PC-9 (cell line): ENCODE data around the gene PLEKHA7. TPM values are rescaled to one million over a fixed set of nuclear protein-coding genes. Genes with fewer than 3 reads are reported as not detected.

Source experiments
- BruUV-seq: library from RNA; stranded (reverse); fragments of 400-500 nt; replicated peaks from 2 replicates; lab custom pipeline; 2021; lab: Mats Ljungman, UMichigan
- CTCF ChIA-PET: fragments of 300-600 bp; sonication (Branson Sonifier 250); formaldehyde crosslinking; loops from one replicate; lab custom pipeline; 2022; ENCODE audit warnings: antibody characterized with exemption; lab: Charles Lee
- POLR2A ChIA-PET: fragments of 300-600 bp; sonication (Branson Sonifier 250); formaldehyde crosslinking; loops from one replicate; lab custom pipeline; 2022; ENCODE audit warnings: antibody characterized with exemption; ENCODE audit not compliant: unreplicated experiment; lab: Charles Lee
- DNase-seq, 2 experiments: peaks; one replicate each; pipeline versions ENCODE4 v3.0.0 to v3.0.0-alpha.2; 2015 to 2022; ENCODE audit warnings: mixed read lengths in 1 of 2
- H2AFZ ChIP-seq: fragments of 200-600 bp; sonication (generic); 2 replicates; pipeline ENCODE4 v1.8.1; 2017; ENCODE audit warnings: antibody characterized with exemption
- H3F3A ChIP-seq: fragments of 200-600 bp; sonication (generic); 2 replicates; pipeline ENCODE4 v1.8.1; 2017; ENCODE audit warnings: antibody characterized with exemption, mild to moderate bottlenecking, low read depth; ENCODE audit not compliant: insufficient read depth
- H3K27ac ChIP-seq: fragments of 200-600 bp; sonication (generic); 2 replicates; pipeline ENCODE4 v1.6.1; 2016; ENCODE audit warnings: mixed run types
- H3K27me3 ChIP-seq: fragments of 200-600 bp; sonication (generic); 2 replicates; pipeline ENCODE4 v1.6.1; 2016; ENCODE audit warnings: low read depth, mixed run types; ENCODE audit not compliant: insufficient read depth
- H3K36me3 ChIP-seq: fragments of 200-600 bp; sonication (generic); 2 replicates; pipeline ENCODE4 v1.6.1; 2016; ENCODE audit warnings: low read depth, mixed run types
- H3K4me1 ChIP-seq: fragments of 200-600 bp; sonication (generic); replicated peaks from 2 replicates; pipeline ENCODE4 v1.6.1; 2016; ENCODE audit warnings: mixed run types; ENCODE audit not compliant: insufficient read depth
- H3K4me2 ChIP-seq: fragments of 200-600 bp; sonication (generic); 2 replicates; pipeline ENCODE4 v1.6.1; 2017; ENCODE audit warnings: mixed run types
- H3K4me3 ChIP-seq: fragments of 200-600 bp; sonication (generic); 2 replicates; pipeline ENCODE4 v1.6.1; 2016; ENCODE audit warnings: mixed run types
- H3K79me2 ChIP-seq: fragments of 200-600 bp; sonication (generic); 2 replicates; pipeline ENCODE4 v1.6.1; 2017; ENCODE audit warnings: low read depth, mixed run types
- H3K9me2 ChIP-seq: fragments of 200-600 bp; sonication (generic); 2 replicates; pipeline ENCODE4 v1.8.1; 2017; ENCODE audit warnings: mild to moderate bottlenecking; ENCODE audit not compliant: insufficient read depth
- H3K9me3 ChIP-seq: fragments of 200-600 bp; sonication (generic); 2 replicates; pipeline ENCODE4 v1.8.1; 2016; ENCODE audit warnings: low read depth; ENCODE audit not compliant: insufficient read depth
- H4K20me1 ChIP-seq: fragments of 200-600 bp; sonication (generic); 2 replicates; pipeline ENCODE4 v1.8.1; 2017; ENCODE audit not compliant: insufficient read depth
- EZH2 ChIP-seq: fragments of 200-600 bp; sonication (generic); IDR thresholded peaks from 2 replicates; pipeline ENCODE4 v1.8.0; 2017; ENCODE audit warnings: antibody characterized with exemption, low read depth
- intact Hi-C: fragments of 100-400 bp; cut with micrococcal nuclease; formaldehyde crosslinking; loops from one replicate; pipeline ENCODE4 v1.10.0; 2022; ENCODE audit not compliant: unreplicated experiment
- total RNA-seq: library from RNA; stranded (reverse); gene quantifications from 2 replicates; pipeline ENCODE4 v1.2.3, GENCODE V29; 2021
- TF ChIP-seq, protein P1 (sequence below): fragments of 200-600 bp; sonication (generic); conservative IDR thresholded peaks from 2 replicates; pipeline ENCODE4 v1.6.1; 2017; ENCODE audit warnings: mixed run types, antibody characterized with exemption, mild to moderate bottlenecking, moderate library complexity

PLEKHA7 gene
- total RNA-seq, 1 experiment from 2014 or later: 26.9 TPM

DNA sequence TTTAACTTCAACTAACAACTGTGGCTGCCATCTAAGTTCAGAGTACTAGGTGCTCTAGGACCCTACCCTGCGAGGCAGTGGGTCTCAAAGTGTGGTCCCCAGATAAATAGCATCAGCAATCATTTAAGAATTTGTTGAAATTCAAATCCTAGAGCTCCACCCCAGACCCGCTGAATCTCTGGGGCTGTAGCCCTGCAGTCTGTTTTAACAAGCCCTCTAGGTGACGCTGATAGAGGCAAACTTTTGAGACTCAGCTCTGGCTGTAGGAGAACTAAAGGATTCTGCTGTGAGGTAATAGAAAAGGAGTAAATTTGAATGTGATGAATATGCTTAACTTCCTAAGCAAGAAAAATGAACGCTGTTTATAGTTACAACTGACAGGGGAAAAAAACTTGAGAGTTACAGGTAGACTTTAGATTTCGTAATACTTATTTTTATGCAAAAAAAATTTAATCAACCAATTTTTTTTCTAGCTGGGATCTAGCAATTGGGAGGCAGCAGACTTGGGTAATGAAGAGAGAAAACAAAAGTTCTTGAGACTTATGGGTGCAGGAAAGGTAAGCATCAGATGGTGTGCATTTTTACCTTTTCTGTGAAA, 270.0 kb downstream of the PLEKHA7 start:
- ChIA-PET POLR2A (no interaction called here), CTCF (no interaction called here)
- BruUV-seq: no TSS peak

DNA sequence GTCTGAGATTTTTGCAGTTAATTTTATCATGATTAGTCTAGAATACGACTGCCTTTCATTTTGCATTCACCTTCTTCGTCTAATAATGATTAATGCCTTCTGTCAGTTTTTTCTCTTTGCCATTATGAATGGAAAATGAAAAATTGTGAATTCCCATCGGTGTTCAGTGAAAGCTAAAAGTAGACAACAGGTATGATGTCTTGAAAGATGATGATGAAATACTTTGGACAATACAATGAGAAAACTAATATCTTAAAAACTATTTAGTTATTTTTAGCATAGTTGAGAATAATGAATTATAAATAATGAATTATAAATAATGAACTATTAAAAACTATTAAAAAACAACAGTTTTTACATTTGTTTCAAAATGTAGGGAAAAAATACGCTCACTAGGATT, 270.7 kb downstream of the PLEKHA7 start:
- Histone ChIP-seq H2AFZ (no peak overlapping the region), H3K9me2 (no peaks in the 10 kb centered on the region), H3K4me2 (no peak overlapping the region), H3K27me3 (no peaks in the 10 kb centered on the region), H3K9me3 (no peaks in the 10 kb centered on the region), H3K4me3 (no peak overlapping the region), H3F3A (no peaks in the 10 kb centered on the region), H3K36me3 (peaks cover 11% of the 10 kb centered on the region; the same call in 1 of the 2 replicates), H4K20me1 (peaks cover 15% of the 10 kb centered on the region; the same call in 1 of the 2 replicates), H3K4me1 (0 out of 2 replicates have a peak, but pooled peaks cover 8% of the 10 kb centered on the region), H3K79me2 (peaks cover 69% of the 10 kb centered on the region), H3K27ac (no peak overlapping the region)
- no peak for TF ChIP-seq EZH2
- TF ChIP-seq, protein P1, sequence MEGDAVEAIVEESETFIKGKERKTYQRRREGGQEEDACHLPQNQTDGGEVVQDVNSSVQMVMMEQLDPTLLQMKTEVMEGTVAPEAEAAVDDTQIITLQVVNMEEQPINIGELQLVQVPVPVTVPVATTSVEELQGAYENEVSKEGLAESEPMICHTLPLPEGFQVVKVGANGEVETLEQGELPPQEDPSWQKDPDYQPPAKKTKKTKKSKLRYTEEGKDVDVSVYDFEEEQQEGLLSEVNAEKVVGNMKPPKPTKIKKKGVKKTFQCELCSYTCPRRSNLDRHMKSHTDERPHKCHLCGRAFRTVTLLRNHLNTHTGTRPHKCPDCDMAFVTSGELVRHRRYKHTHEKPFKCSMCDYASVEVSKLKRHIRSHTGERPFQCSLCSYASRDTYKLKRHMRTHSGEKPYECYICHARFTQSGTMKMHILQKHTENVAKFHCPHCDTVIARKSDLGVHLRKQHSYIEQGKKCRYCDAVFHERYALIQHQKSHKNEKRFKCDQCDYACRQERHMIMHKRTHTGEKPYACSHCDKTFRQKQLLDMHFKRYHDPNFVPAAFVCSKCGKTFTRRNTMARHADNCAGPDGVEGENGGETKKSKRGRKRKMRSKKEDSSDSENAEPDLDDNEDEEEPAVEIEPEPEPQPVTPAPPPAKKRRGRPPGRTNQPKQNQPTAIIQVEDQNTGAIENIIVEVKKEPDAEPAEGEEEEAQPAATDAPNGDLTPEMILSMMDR: no peak
- no TSS peak for BruUV-seq
- no peak for DNase-seq
- intact Hi-C loops: no loop called here
- ChIA-PET CTCF (no interaction called here), POLR2A (no interaction called here)

More for the DNA sequence above, 270.0 kb downstream of the PLEKHA7 start:
- Histone ChIP-seq H3K36me3 (peaks cover 11% of the 10 kb centered on the region; the same call in 1 of the 2 replicates), H3K4me1 (0 out of 2 replicates have a peak, but pooled peaks cover 8% of the 10 kb centered on the region), H3K27me3 (no peaks in the 10 kb centered on the region), H3K4me3 (no peak overlapping the region), H2AFZ (no peak overlapping the region), H3K79me2 (peaks cover 61% of the 10 kb centered on the region), H3K4me2 (no peak overlapping the region), H3K9me3 (no peaks in the 10 kb centered on the region), H3K9me2 (no peaks in the 10 kb centered on the region), H3K27ac (no peak overlapping the region), H4K20me1 (peaks cover 17% of the 10 kb centered on the region; the same call in 1 of the 2 replicates), H3F3A (no peaks in the 10 kb centered on the region)
- DNase-seq: no peak
- intact Hi-C loops: no loop called here
- TF ChIP-seq, protein P1: no peak
- no peak for TF ChIP-seq EZH2

DNA sequence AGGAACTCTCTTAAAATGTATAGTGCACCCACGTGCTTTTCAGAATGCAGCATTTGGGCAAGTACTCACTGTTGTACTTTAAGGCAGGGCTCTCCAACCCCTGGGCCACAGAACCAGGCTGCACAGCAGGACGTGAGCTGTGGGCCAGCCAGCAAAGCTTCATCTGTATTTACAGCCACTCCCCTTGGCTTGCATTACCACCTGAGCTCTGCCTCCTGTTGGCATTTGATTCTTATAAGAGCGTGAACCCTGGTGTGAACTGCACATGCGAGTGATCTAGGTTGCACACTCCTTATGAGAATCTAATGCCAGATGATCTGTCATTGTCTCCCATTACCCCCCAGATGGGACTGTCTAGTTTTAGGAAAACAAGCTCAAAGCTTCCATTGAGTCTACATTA, 272.7 kb downstream of the PLEKHA7 start:
- no peak overlapping the region for H3K27ac ChIP-seq
- H3K4me2 ChIP-seq: no peak overlapping the region
- intact Hi-C loops: no loop called here
- 0 out of 2 replicates have a peak, but pooled peaks cover 8% of the 10 kb centered on the region for H3K4me1 ChIP-seq
- peaks cover 9% of the 10 kb centered on the region; the same call in 1 of the 2 replicates for H4K20me1 ChIP-seq
- H3K79me2 ChIP-seq: peaks cover 69% of the 10 kb centered on the region
- H2AFZ ChIP-seq: no peak overlapping the region
- H3K9me3 ChIP-seq: no peaks in the 10 kb centered on the region
- TF ChIP-seq, protein P1: no peak
- TF ChIP-seq EZH2: no peak
- peaks cover 3% of the 10 kb centered on the region; the same call in 1 of the 2 replicates for H3K36me3 ChIP-seq
- ChIA-PET CTCF (no interaction called here), POLR2A (no interaction called here)
- no peak for DNase-seq
- H3K4me3 ChIP-seq: no peak overlapping the region
- H3K9me2 ChIP-seq: no peaks in the 10 kb centered on the region
- BruUV-seq: no TSS peak
- H3K27me3 ChIP-seq: no peaks in the 10 kb centered on the region
- H3F3A ChIP-seq: no peaks in the 10 kb centered on the region
